ENCODE data around the gene SMIM36.
A peak's percentile ranks its signal among the peaks of the same experiment; 100 is the strongest.
"Not testable (repeated sequence)": the region's sequence is repeated elsewhere in the genome, so short reads cannot be mapped to it uniquely, and the experiment has no call there.

Gene SMIM36

GRCh38 chr17:55440391-55440790 lies 70.9 kb downstream of the SMIM36 start:
- Mint-ChIP-seq H3K27ac (no peak overlapping the region), H3K27me3 (peaks cover 9% of the 10 kb centered on the region), H3K4me3 (no peak overlapping the region), H3K4me1 (peaks cover 27% of the 10 kb centered on the region), H3K36me3 (ENCODE audit: low read depth) (no peaks in the 10 kb centered on the region), H3K9me3 (peaks cover 2% of the 10 kb centered on the region)
- DNase-seq (no peak), ATAC-seq (no peak)

- no peaks in the 10 kb centered on the region for H3K36me3 Mint-ChIP-seq (ENCODE audit: low read depth)
- peaks cover 51% of the 10 kb centered on the region for H3K4me1 Mint-ChIP-seq
- ATAC-seq (no peak), DNase-seq (no peak)
- H3K27ac Mint-ChIP-seq, result peak overlapping the region; percentile 57
- H3K9me3 Mint-ChIP-seq, result peaks cover 4% of the 10 kb centered on the region
- peaks cover 9% of the 10 kb centered on the region for H3K27me3 Mint-ChIP-seq
- H3K4me3 Mint-ChIP-seq, result no peak overlapping the region
These were observed 74.1 kb downstream of the SMIM36 start for GRCh38 chr17:55437159-55437605.

- Mint-ChIP-seq H3K27me3 (peaks cover 9% of the 10 kb centered on the region), H3K4me1 (peaks cover 53% of the 10 kb centered on the region), H3K9me3 (peaks cover 4% of the 10 kb centered on the region), H3K4me3 (no peak overlapping the region), H3K27ac (peak overlapping the region; percentile 43), H3K36me3 (ENCODE audit: low read depth) (no peaks in the 10 kb centered on the region)
- ATAC-seq, result no peak
- DNase-seq, result no peak
These were observed 74.8 kb downstream of the SMIM36 start for GRCh38 chr17:55436224-55437158.

- ATAC-seq, result no peak
- H3K36me3 Mint-ChIP-seq (ENCODE audit: low read depth), result no peaks in the 10 kb centered on the region
- H3K9me3 Mint-ChIP-seq, result peaks cover 4% of the 10 kb centered on the region
- no peak overlapping the region for H3K4me3 Mint-ChIP-seq
- DNase-seq, result no peak
- peaks cover 9% of the 10 kb centered on the region for H3K27me3 Mint-ChIP-seq
- peaks cover 56% of the 10 kb centered on the region for H3K4me1 Mint-ChIP-seq
- no peak overlapping the region for H3K27ac Mint-ChIP-seq
These were observed 75.8 kb downstream of the SMIM36 start for GRCh38 chr17:55435408-55435807.

- peaks cover 4% of the 10 kb centered on the region for H3K9me3 Mint-ChIP-seq
- H3K36me3 Mint-ChIP-seq (ENCODE audit: low read depth), result no peaks in the 10 kb centered on the region
- peaks cover 56% of the 10 kb centered on the region for H3K4me1 Mint-ChIP-seq
- H3K4me3 Mint-ChIP-seq, result no peak overlapping the region
- DNase-seq (no peak), ATAC-seq (peak; percentile 93)
- H3K27me3 Mint-ChIP-seq, result peaks cover 5% of the 10 kb centered on the region
- no peak overlapping the region for H3K27ac Mint-ChIP-seq
These were observed 76.5 kb downstream of the SMIM36 start for GRCh38 chr17:55434721-55435120.

GRCh38 chr17:55433629-55434422 lies 77.4 kb downstream of the SMIM36 start:
- Mint-ChIP-seq H3K27me3 (peaks cover 5% of the 10 kb centered on the region), H3K4me1 (peaks cover 56% of the 10 kb centered on the region), H3K4me3 (no peak overlapping the region), H3K27ac (no peak overlapping the region), H3K36me3 (ENCODE audit: low read depth) (no peaks in the 10 kb centered on the region), H3K9me3 (peaks cover 4% of the 10 kb centered on the region)
- ATAC-seq (no peak), DNase-seq (no peak)

GRCh38 chr17:55433029-55433628 lies 78.1 kb downstream of the SMIM36 start:
- Mint-ChIP-seq H3K9me3 (peaks cover 4% of the 10 kb centered on the region), H3K27ac (no peak overlapping the region), H3K27me3 (peaks cover 7% of the 10 kb centered on the region), H3K36me3 (ENCODE audit: low read depth) (no peaks in the 10 kb centered on the region), H3K4me3 (no peak overlapping the region), H3K4me1 (peaks cover 56% of the 10 kb centered on the region)
- DNase-seq (no peak), ATAC-seq (no peak)

- Mint-ChIP-seq H3K4me1 (peaks cover 52% of the 10 kb centered on the region), H3K36me3 (ENCODE audit: low read depth) (no peaks in the 10 kb centered on the region), H3K9me3 (peaks cover 4% of the 10 kb centered on the region), H3K27me3 (peaks cover 5% of the 10 kb centered on the region), H3K27ac (peak overlapping the region; percentile 60), H3K4me3 (no peak overlapping the region)
- no peak for DNase-seq
- ATAC-seq, result peak; percentile 42
These were observed 78.8 kb downstream of the SMIM36 start for GRCh38 chr17:55432358-55433028.

- not testable (repeated sequence) for H3K4me3 Mint-ChIP-seq; DNase-seq; H3K27me3 Mint-ChIP-seq; H3K9me3 Mint-ChIP-seq; H3K27ac Mint-ChIP-seq; ATAC-seq; H3K36me3 Mint-ChIP-seq (ENCODE audit: low read depth)
- peaks cover 47% of the 10 kb centered on the region for H3K4me1 Mint-ChIP-seq
These were observed 79.3 kb downstream of the SMIM36 start for GRCh38 chr17:55431914-55432313.

GRCh38 chr17:55430541-55431288 lies 80.5 kb downstream of the SMIM36 start:
- Mint-ChIP-seq H3K9me3 (peaks cover 4% of the 10 kb centered on the region), H3K27ac (no peak overlapping the region), H3K4me3 (no peak overlapping the region), H3K36me3 (ENCODE audit: low read depth) (no peaks in the 10 kb centered on the region), H3K27me3 (peaks cover 3% of the 10 kb centered on the region), H3K4me1 (peaks cover 39% of the 10 kb centered on the region)
- DNase-seq, result no peak
- ATAC-seq, result no peak

GRCh38 chr17:55427587-55427882 lies 83.7 kb downstream of the SMIM36 start:
- peaks cover 31% of the 10 kb centered on the region for H3K27me3 Mint-ChIP-seq
- H3K4me3 Mint-ChIP-seq, result no peak overlapping the region

GRCh38 chr17:55426851-55427586 lies 84.2 kb downstream of the SMIM36 start:
- H3K4me1 Mint-ChIP-seq, result peaks cover 26% of the 10 kb centered on the region
- H3K9me3 Mint-ChIP-seq, result no peaks in the 10 kb centered on the region
- peaks cover 31% of the 10 kb centered on the region for H3K27me3 Mint-ChIP-seq
- no peaks in the 10 kb centered on the region for H3K36me3 Mint-ChIP-seq (ENCODE audit: low read depth)
- H3K27ac Mint-ChIP-seq, result no peak overlapping the region
- DNase-seq, result no peak
- ATAC-seq, result peak; percentile 40
- no peak overlapping the region for H3K4me3 Mint-ChIP-seq

More at GRCh38 chr17:55427587-55427882, 83.7 kb downstream of the SMIM36 start:
- peaks cover 28% of the 10 kb centered on the region for H3K4me1 Mint-ChIP-seq
- ATAC-seq, result no peak
- no peaks in the 10 kb centered on the region for H3K36me3 Mint-ChIP-seq (ENCODE audit: low read depth)
- DNase-seq, result no peak
- no peaks in the 10 kb centered on the region for H3K9me3 Mint-ChIP-seq
- H3K27ac Mint-ChIP-seq, result no peak overlapping the region

GRCh38 chr17:55424893-55425540 lies 86.2 kb downstream of the SMIM36 start:
- Mint-ChIP-seq H3K4me1 (peaks cover 26% of the 10 kb centered on the region), H3K27ac (no peak overlapping the region), H3K36me3 (ENCODE audit: low read depth) (peaks cover 3% of the 10 kb centered on the region), H3K27me3 (peaks cover 31% of the 10 kb centered on the region), H3K4me3 (no peak overlapping the region), H3K9me3 (no peaks in the 10 kb centered on the region)
- no peak for DNase-seq
- ATAC-seq, result no peak
